Endothelial cell of umbilical vein (primary cell): ENCODE data around the gene KLHL1. TPM values are rescaled to one million over a fixed set of nuclear protein-coding genes. Genes with fewer than 3 reads are reported as not detected.

ENCODE experiments used
- BruUV-seq: library from RNA; stranded (reverse); fragments of 400-500 nt; replicated peaks from 2 replicates; lab custom pipeline; 2021; lab: Mats Ljungman, UMichigan
- CTCF ChIA-PET: fragments of 300-600, 350-600 bp; sonication (Branson Sonifier 250); formaldehyde crosslinking; loops from one replicate; lab custom pipeline; 2021; ENCODE audit warnings: antibody characterized with exemption, inconsistent platforms; lab: Charles Lee
- POLR2A ChIA-PET: fragments of 300-600, 350-600 bp; sonication (Branson Sonifier 250); formaldehyde crosslinking; loops from one replicate; lab custom pipeline; 2021; ENCODE audit warnings: antibody characterized with exemption, inconsistent platforms; lab: Charles Lee
- DNase-seq: peaks from one replicate; pipeline ENCODE4 v3.0.0-alpha.2; 2011; ENCODE audit warnings: low read depth, low spot score
- FAIRE-seq: peaks from 2 replicates; lab custom pipeline; 2011; peaks lifted over from hg19 to GRCh38; lab: Jason Lieb, UNC
- H2AFZ ChIP-seq: 2 replicates; pipeline ENCODE4 v1.6.0; 2012; ENCODE audit warnings: low read depth, low read length, control low read depth, inconsistent platforms
- H3K27ac ChIP-seq: 2 replicates; pipeline ENCODE4 v1.5.1; 2011; ENCODE audit warnings: low read depth, mild to moderate bottlenecking, control low read depth, low read length, moderate library complexity; ENCODE audit not compliant: insufficient read depth
- H3K27me3 ChIP-seq, 2 experiments: 2 replicates each; pipeline versions ENCODE4 v1.6.0 to v1.6.1; 2011; ENCODE audit warnings: low read length in 2 of 2, mixed read lengths in 1 of 2; ENCODE audit not compliant: control insufficient read depth in 2 of 2, insufficient read depth in 2 of 2
- H3K36me3 ChIP-seq, 2 experiments: 2 replicates in 1 of 2; 3 replicates in 1 of 2; pipeline ENCODE4 v1.5.1; 2011; ENCODE audit warnings: low read length in 2 of 2, mild to moderate bottlenecking in 1 of 2, moderate library complexity in 1 of 2; ENCODE audit not compliant: control insufficient read depth in 2 of 2, insufficient read depth in 2 of 2; ENCODE audit errors: extremely low read depth in 1 of 2
- H3K4me1 ChIP-seq: 3 replicates; pipeline ENCODE4 v1.5.1; 2011; ENCODE audit warnings: mild to moderate bottlenecking, low read length; ENCODE audit not compliant: control insufficient read depth, insufficient read depth; ENCODE audit errors: extremely low read depth
- H3K4me2 ChIP-seq: 2 replicates; pipeline ENCODE4 v1.6.1; 2011; ENCODE audit warnings: low read length, control low read depth, mixed read lengths; ENCODE audit not compliant: insufficient read depth
- H3K4me3 ChIP-seq, 3 experiments: fragments of 200-600 bp in 1 of 3; sonication (generic), shearing (Covaris generic) in 1 of 3; replicated peaks in 1 of 3; 2 replicates each; pipeline ENCODE4 v1.5.1; 2011 to 2016; ENCODE audit warnings: control low read depth in 3 of 3, low read length in 3 of 3, mild to moderate bottlenecking in 2 of 3, inconsistent platforms in 1 of 3, low read depth in 1 of 3, moderate library complexity in 1 of 3; ENCODE audit not compliant: insufficient read depth in 1 of 3
- H3K79me2 ChIP-seq: 2 replicates; pipeline ENCODE4 v1.6.0; 2012; ENCODE audit warnings: low read length, inconsistent platforms; ENCODE audit not compliant: control insufficient read depth, insufficient read depth
- H3K9ac ChIP-seq: replicated peaks from 2 replicates; pipeline ENCODE3; 2011; ENCODE audit warnings: low read length, control low read depth; ENCODE audit not compliant: insufficient read depth; ENCODE audit errors: extremely low read depth
- H3K9me1 ChIP-seq: replicated peaks from 3 replicates; pipeline ENCODE4 v1.6.0; 2011; ENCODE audit warnings: mild to moderate bottlenecking, low read length; ENCODE audit not compliant: control insufficient read depth, insufficient read depth; ENCODE audit errors: extremely low read depth
- H3K9me3 ChIP-seq: replicated peaks from 2 replicates; pipeline ENCODE4 v1.5.1; 2012; ENCODE audit warnings: low read length, inconsistent platforms; ENCODE audit not compliant: control insufficient read depth, insufficient read depth
- H4K20me1 ChIP-seq: replicated peaks from 2 replicates; pipeline ENCODE3; 2011; ENCODE audit warnings: mild to moderate bottlenecking, low read length; ENCODE audit not compliant: control insufficient read depth, insufficient read depth; ENCODE audit errors: extremely low read depth
- CTCF ChIP-seq, 2 donors: IDR thresholded peaks; 1 replicate in 1 of 2; 2 replicates in 1 of 2; pipeline ENCODE4 v1.5.1; 2011; ENCODE audit warnings: low read length in 2 of 2, mild to moderate bottlenecking in 2 of 2, moderate library complexity in 2 of 2, control low read depth in 1 of 2, inconsistent platforms in 1 of 2, low read depth in 1 of 2; ENCODE audit not compliant: insufficient read depth in 1 of 2; ENCODE audit errors: extremely low read depth in 1 of 2
- FOS ChIP-seq: IDR thresholded peaks from 2 replicates; pipeline ENCODE4 v1.6.1; 2011; ENCODE audit warnings: mild to moderate bottlenecking, low read length, moderate library complexity, borderline replicate concordance; ENCODE audit not compliant: insufficient read depth
- JUN ChIP-seq: IDR thresholded peaks from 2 replicates; pipeline ENCODE4 v1.6.1; 2011; ENCODE audit warnings: borderline replicate concordance, low read depth; ENCODE audit not compliant: insufficient read length, insufficient read depth
- POLR2A ChIP-seq: IDR thresholded peaks from 2 replicates; pipeline ENCODE4 v1.6.1; 2012; ENCODE audit warnings: low read depth, mild to moderate bottlenecking, control low read depth, low read length
- POLR2AphosphoS5 ChIP-seq: IDR thresholded peaks from 2 replicates; pipeline ENCODE4 v1.6.1; 2012; ENCODE audit warnings: low read depth, mild to moderate bottlenecking, control low read depth, low read length, moderate library complexity; ENCODE audit not compliant: insufficient read depth
- dilution Hi-C: fragments of 300-500 bp; cut with MboI; formaldehyde crosslinking; loops from one replicate; pipeline ENCODE4 v1.15.0; 2019; ENCODE audit warnings: low sequenced_read_pairs; ENCODE audit not compliant: extremely low pct_ligation_motif_present
- intact Hi-C: fragments of 100-400 bp; cut with micrococcal nuclease; formaldehyde crosslinking; loops from one replicate; pipeline ENCODE4 v1.10.0; 2022
- polyA plus RNA-seq, 4 experiments: library from polyadenylated mRNA; depleted of rRNA in 3 of 4; stranded (reverse) in 3 of 4; unstranded in 1 of 4; fragments of >200 nt; gene quantifications; 2 replicates each; pipeline versions ENCODE4 v1.2.1 to v1.2.3, GENCODE V29; 2011 to 2012; ENCODE audit warnings: missing spikeins in 1 of 4
- total RNA-seq: library from RNA; stranded (reverse); gene quantifications from 2 replicates; pipeline ENCODE4 v1.2.3, GENCODE V29; 2021

Gene KLHL1
- total and polyA plus RNA-seq, 2 donors (not counting 3 experiments of a cell fraction or from before 2014, with no cell fraction given): not detected

- Histone ChIP-seq H3K27ac (no peak overlapping the region), H3K27me3 (no peaks in the 10 kb centered on the region), H3K79me2 (no peaks in the 10 kb centered on the region), H3K36me3 (no peaks in the 10 kb centered on the region), H2AFZ (no peak overlapping the region), H3K9me3 (no peaks in the 10 kb centered on the region), H3K4me1 (no peaks in the 10 kb centered on the region), H3K9ac (no peak overlapping the region), H3K9me1 (no peaks in the 10 kb centered on the region), H4K20me1 (no peaks in the 10 kb centered on the region), H3K4me3 (no peak overlapping the region), H3K4me2 (no peak overlapping the region)
- POLR2A ChIA-PET: no interaction called here
- TF ChIP-seq FOS: no peak
- DNase-seq (no peak), FAIRE-seq (no peak)
- intact Hi-C loops (no loop called here), dilution Hi-C loops (no loop called here)
- CTCF ChIA-PET: no interaction called here
- no TSS peak for BruUV-seq
These were observed 205.2 kb downstream of the KLHL1 start for GRCh38 chr13:69903081-69903480.

GRCh38 chr13:69882451-69882850 lies 225.8 kb downstream of the KLHL1 start:
- no peak overlapping the region for H3K27ac ChIP-seq
- dilution Hi-C loops (no loop called here), intact Hi-C loops (loop anchor here (10.0 kb wide), 1 partner anchor 1678 kb away; no protein-coding TSS in a partner anchor)
- no peak overlapping the region for H3K9ac ChIP-seq
- H3K4me2 ChIP-seq: no peak overlapping the region
- no peaks in the 10 kb centered on the region for H4K20me1 ChIP-seq
- ChIA-PET CTCF (no interaction called here), POLR2A (no interaction called here)
- H3K27me3 ChIP-seq: no peaks in the 10 kb centered on the region
- no peaks in the 10 kb centered on the region for H3K36me3 ChIP-seq
- H3K79me2 ChIP-seq: no peaks in the 10 kb centered on the region
- no TSS peak for BruUV-seq
- no peaks in the 10 kb centered on the region for H3K9me3 ChIP-seq
- no peak overlapping the region for H2AFZ ChIP-seq
- no peak overlapping the region for H3K4me3 ChIP-seq
- no peak for FAIRE-seq
- H3K4me1 ChIP-seq: no peaks in the 10 kb centered on the region
- H3K9me1 ChIP-seq: no peaks in the 10 kb centered on the region
- DNase-seq: no peak
- TF ChIP-seq JUN (no peak), POLR2AphosphoS5 (no peak), POLR2A (no peak), CTCF (IDR thresholded peaks at IDR 0.05; ENCODE audit: extremely low read depth in 1 of 2, insufficient read depth in 1 of 2, low read depth in 1 of 2, low read length in 2 of 2) (no peak)
